ENCODE data around the gene LGR5. TPM values are rescaled to one million over a fixed set of nuclear protein-coding genes. Genes with fewer than 3 reads are reported as not detected.

Gene LGR5
- total RNA-seq, 1 experiment from 2014 or later: 28.4 TPM

DNA sequence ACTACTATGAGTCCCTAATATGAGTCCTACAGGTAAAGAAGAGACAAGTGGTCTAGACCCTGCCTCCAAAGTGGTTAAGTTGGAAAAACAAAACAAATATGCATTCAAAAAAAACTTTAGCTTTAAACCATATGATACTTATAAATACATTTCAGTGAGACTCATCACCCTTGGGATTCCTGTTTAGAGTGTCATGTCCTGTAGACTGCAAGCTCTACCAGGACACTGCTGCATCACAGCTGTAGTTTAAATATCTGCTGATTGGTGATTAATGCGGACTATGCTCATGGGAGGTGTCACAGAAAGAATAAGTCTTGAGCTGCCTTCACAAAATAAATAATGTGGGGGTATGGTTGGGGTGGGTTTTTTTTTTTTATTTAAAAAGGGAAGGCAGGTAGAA is 8.8 kb upstream of the LGR5 start:
- ChIA-PET POLR2A (no interaction called here), CTCF (no interaction called here)
- DNase-seq: no peak
- no peak overlapping the region for H3K4me3 Mint-ChIP-seq (ENCODE audit: unreplicated experiment)
- H3K9me3 Mint-ChIP-seq (ENCODE audit: unreplicated experiment): peaks cover 19% of the 10 kb centered on the region
- Histone ChIP-seq H3K36me3 (ENCODE audit: control insufficient read depth, insufficient read depth, low read length) (no peaks in the 10 kb centered on the region), H3K4me3 (ENCODE audit: low read depth, low read length) (no peak overlapping the region), H3K27me3 (replicated peaks; ENCODE audit: control insufficient read depth, insufficient read depth, low read length) (no peaks in the 10 kb centered on the region), H3K9me3 (peaks cover 9% of the 10 kb centered on the region; the same call in 1 of the 2 replicates), H3K4me1 (no peaks in the 10 kb centered on the region)
- H3K27ac Mint-ChIP-seq (ENCODE audit: unreplicated experiment): no peak overlapping the region
- no peaks in the 10 kb centered on the region for H3K27me3 Mint-ChIP-seq (ENCODE audit: insufficient read depth, unreplicated experiment)
- no peaks in the 10 kb centered on the region for H3K4me1 Mint-ChIP-seq (ENCODE audit: low read depth, unreplicated experiment)
- intact Hi-C loops (cut with micrococcal nuclease; ENCODE audit: unreplicated experiment): no loop called here
- peaks cover 7% of the 10 kb centered on the region for H3K36me3 Mint-ChIP-seq (ENCODE audit: insufficient read depth, unreplicated experiment)
- BruUV-seq (replicated peaks): no TSS peak
- TF ChIP-seq, protein P1, sequence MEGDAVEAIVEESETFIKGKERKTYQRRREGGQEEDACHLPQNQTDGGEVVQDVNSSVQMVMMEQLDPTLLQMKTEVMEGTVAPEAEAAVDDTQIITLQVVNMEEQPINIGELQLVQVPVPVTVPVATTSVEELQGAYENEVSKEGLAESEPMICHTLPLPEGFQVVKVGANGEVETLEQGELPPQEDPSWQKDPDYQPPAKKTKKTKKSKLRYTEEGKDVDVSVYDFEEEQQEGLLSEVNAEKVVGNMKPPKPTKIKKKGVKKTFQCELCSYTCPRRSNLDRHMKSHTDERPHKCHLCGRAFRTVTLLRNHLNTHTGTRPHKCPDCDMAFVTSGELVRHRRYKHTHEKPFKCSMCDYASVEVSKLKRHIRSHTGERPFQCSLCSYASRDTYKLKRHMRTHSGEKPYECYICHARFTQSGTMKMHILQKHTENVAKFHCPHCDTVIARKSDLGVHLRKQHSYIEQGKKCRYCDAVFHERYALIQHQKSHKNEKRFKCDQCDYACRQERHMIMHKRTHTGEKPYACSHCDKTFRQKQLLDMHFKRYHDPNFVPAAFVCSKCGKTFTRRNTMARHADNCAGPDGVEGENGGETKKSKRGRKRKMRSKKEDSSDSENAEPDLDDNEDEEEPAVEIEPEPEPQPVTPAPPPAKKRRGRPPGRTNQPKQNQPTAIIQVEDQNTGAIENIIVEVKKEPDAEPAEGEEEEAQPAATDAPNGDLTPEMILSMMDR (IDR thresholded peaks at IDR 0.05; ENCODE audit: insufficient read depth in 1 of 2, low read depth in 1 of 2, low read length in 1 of 2, severe bottlenecking in 1 of 2, unreplicated experiment in 1 of 2): no peak

DNA sequence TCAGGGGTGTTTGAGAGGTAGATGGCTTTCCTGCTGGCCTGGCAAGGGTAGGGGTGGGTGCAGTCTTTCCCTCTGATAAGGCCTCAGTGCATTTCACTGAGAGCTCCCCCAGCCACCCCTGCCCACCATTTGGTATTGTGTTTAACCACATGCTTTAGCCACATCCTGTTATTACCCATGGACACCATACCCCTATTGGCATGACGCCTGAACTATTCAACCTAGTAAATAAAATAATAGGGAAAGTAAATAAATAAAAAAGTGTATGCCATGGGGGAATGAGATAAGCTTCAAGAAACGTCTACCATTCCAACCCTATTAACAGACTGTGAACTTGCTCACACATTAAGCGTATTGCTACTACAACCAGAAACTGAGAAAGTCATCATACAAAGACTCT is 7.6 kb upstream of the LGR5 start:
- ChIA-PET CTCF (no interaction called here), POLR2A (no interaction called here)
- no TSS peak for BruUV-seq (replicated peaks)
- Histone ChIP-seq H3K36me3 (ENCODE audit: control insufficient read depth, insufficient read depth, low read length) (no peaks in the 10 kb centered on the region), H3K9me3 (peaks cover 22% of the 10 kb centered on the region; the same call in 1 of the 2 replicates), H3K27me3 (replicated peaks; ENCODE audit: control insufficient read depth, insufficient read depth, low read length) (no peaks in the 10 kb centered on the region), H3K4me3 (ENCODE audit: low read depth, low read length) (no peak overlapping the region), H3K4me1 (no peaks in the 10 kb centered on the region)
- Mint-ChIP-seq H3K27me3 (ENCODE audit: insufficient read depth, unreplicated experiment) (no peaks in the 10 kb centered on the region), H3K4me1 (ENCODE audit: low read depth, unreplicated experiment) (no peaks in the 10 kb centered on the region), H3K36me3 (ENCODE audit: insufficient read depth, unreplicated experiment) (peaks cover 7% of the 10 kb centered on the region), H3K27ac (ENCODE audit: unreplicated experiment) (no peak overlapping the region), H3K4me3 (ENCODE audit: unreplicated experiment) (no peak overlapping the region), H3K9me3 (ENCODE audit: unreplicated experiment) (peaks cover 26% of the 10 kb centered on the region)
- DNase-seq: no peak
- TF ChIP-seq, protein P1 (IDR thresholded peaks at IDR 0.05; ENCODE audit: insufficient read depth in 1 of 2, low read depth in 1 of 2, low read length in 1 of 2, severe bottlenecking in 1 of 2, unreplicated experiment in 1 of 2): no peak
- intact Hi-C loops (cut with micrococcal nuclease; ENCODE audit: unreplicated experiment): no loop called here

DNA sequence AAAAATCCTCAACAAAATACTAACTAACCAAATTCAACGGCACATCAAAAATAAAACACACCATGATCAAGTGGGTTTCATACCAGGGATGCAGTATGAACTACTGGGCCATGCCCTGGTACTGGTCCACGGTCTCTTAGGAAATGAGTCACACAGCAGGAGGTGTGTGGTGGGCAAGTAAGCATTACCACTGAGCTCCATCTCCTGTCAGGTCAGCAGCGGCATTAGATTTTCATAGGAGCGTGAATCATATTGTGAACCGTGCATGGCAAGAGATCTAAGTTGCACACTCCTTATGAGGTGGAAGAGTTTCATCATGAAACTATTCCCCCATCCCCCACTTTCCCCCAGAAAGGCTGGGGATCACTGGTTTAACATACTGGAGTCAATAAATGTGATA is 6.7 kb upstream of the LGR5 start:
- no peaks in the 10 kb centered on the region for H3K4me1 ChIP-seq
- no peaks in the 10 kb centered on the region for H3K27me3 ChIP-seq (replicated peaks; ENCODE audit: control insufficient read depth, insufficient read depth, low read length)
- H3K4me3 ChIP-seq (ENCODE audit: low read depth, low read length): no peak overlapping the region
- peaks cover 7% of the 10 kb centered on the region for H3K36me3 Mint-ChIP-seq (ENCODE audit: insufficient read depth, unreplicated experiment)
- H3K4me1 Mint-ChIP-seq (ENCODE audit: low read depth, unreplicated experiment): peaks cover under 1% of the 10 kb centered on the region
- no peaks in the 10 kb centered on the region for H3K27me3 Mint-ChIP-seq (ENCODE audit: insufficient read depth, unreplicated experiment)
- peaks cover 22% of the 10 kb centered on the region; the same call in 1 of the 2 replicates for H3K9me3 ChIP-seq
- H3K36me3 ChIP-seq (ENCODE audit: control insufficient read depth, insufficient read depth, low read length): no peaks in the 10 kb centered on the region
- intact Hi-C loops (cut with micrococcal nuclease; ENCODE audit: unreplicated experiment): no loop called here
- ChIA-PET CTCF (no interaction called here), POLR2A (no interaction called here)
- no peak overlapping the region for H3K27ac Mint-ChIP-seq (ENCODE audit: unreplicated experiment)
- BruUV-seq (replicated peaks): no TSS peak
- peaks cover 34% of the 10 kb centered on the region for H3K9me3 Mint-ChIP-seq (ENCODE audit: unreplicated experiment)
- DNase-seq: no peak
- TF ChIP-seq, protein P1 (IDR thresholded peaks at IDR 0.05; ENCODE audit: insufficient read depth in 1 of 2, low read depth in 1 of 2, low read length in 1 of 2, severe bottlenecking in 1 of 2, unreplicated experiment in 1 of 2): no peak
- no peak overlapping the region for H3K4me3 Mint-ChIP-seq (ENCODE audit: unreplicated experiment)
